Naive thymus-derived CD4-positive, alpha-beta T cell (primary cell): ENCODE measurements around the gene CDC14A. TPM values are rescaled to one million over a fixed set of nuclear protein-coding genes. Genes with fewer than 3 reads are reported as not detected.

ENCODE experiments used
- ATAC-seq: fragments of 150-1000 bp; cut with Tn5 transposase; 2 replicates; pipeline ENCODE4 v1.10.0; 2021; ENCODE audit warnings: mild to moderate bottlenecking, moderate library complexity
- CTCF ChIA-PET: fragments of 350-600 bp; sonication (Branson Sonifier 250); formaldehyde crosslinking; loops from one replicate; lab custom pipeline; 2021; ENCODE audit warnings: antibody characterized with exemption; lab: Charles Lee
- POLR2A ChIA-PET: fragments of 350-600 bp; sonication (Branson Sonifier 250); formaldehyde crosslinking; loops from one replicate; lab custom pipeline; 2021; ENCODE audit warnings: antibody characterized with exemption, inconsistent platforms; lab: Charles Lee
- DNase-seq, 9 donors: peaks; one replicate each; pipeline versions ENCODE4 v3.0.0 to v3.0.0-alpha.2; 2020 to 2022; ENCODE audit warnings: mixed read lengths in 1 of 9
- H3K27ac ChIP-seq: one replicate; pipeline ENCODE4 v1.7.0; 2013; ENCODE audit warnings: mild to moderate bottlenecking, low read depth, low read length, moderate library complexity
- H3K27me3 ChIP-seq, 2 donors: one replicate each; pipeline ENCODE4 v1.7.0; 2013; ENCODE audit warnings: low read length in 2 of 2, mild to moderate bottlenecking in 2 of 2, moderate library complexity in 2 of 2; ENCODE audit not compliant: control insufficient read depth in 2 of 2, insufficient read depth in 2 of 2
- H3K36me3 ChIP-seq, 3 experiments: 1 replicate in 2 of 3; 2 replicates in 1 of 3; pipeline ENCODE4 v1.7.0; 2013; ENCODE audit warnings: low read length in 3 of 3, mild to moderate bottlenecking in 3 of 3, moderate library complexity in 1 of 3; ENCODE audit not compliant: insufficient read depth in 3 of 3, control insufficient read depth in 2 of 3
- H3K4me1 ChIP-seq, 2 donors: one replicate each; pipeline ENCODE4 v1.7.0; 2013; ENCODE audit warnings: low read length in 2 of 2, mild to moderate bottlenecking in 2 of 2, moderate library complexity in 1 of 2; ENCODE audit not compliant: control insufficient read depth in 2 of 2, insufficient read depth in 2 of 2
- H3K4me3 ChIP-seq: 2 replicates; pipeline ENCODE4 v1.7.0; 2013; ENCODE audit warnings: mild to moderate bottlenecking, low read length
- H3K9me3 ChIP-seq, 3 experiments: 1 replicate in 2 of 3; 2 replicates in 1 of 3; pipeline ENCODE4 v1.7.0; 2013; ENCODE audit warnings: low read length in 3 of 3; ENCODE audit not compliant: control insufficient read depth in 2 of 3
- H3K27ac Mint-ChIP-seq, 9 donors: one replicate each; pipeline ENCODE4 v1.8.0; 2020 to 2022; ENCODE audit warnings: mixed read lengths in 9 of 9, mild to moderate bottlenecking in 8 of 9, moderate library complexity in 5 of 9, inconsistent platforms in 2 of 9
- H3K27me3 Mint-ChIP-seq, 5 donors: one replicate each; pipeline ENCODE4 v1.8.0; 2021 to 2022; ENCODE audit warnings: mixed read lengths in 5 of 5, mild to moderate bottlenecking in 1 of 5
- H3K36me3 Mint-ChIP-seq, 5 donors: one replicate each; pipeline ENCODE4 v1.8.0; 2020 to 2022; ENCODE audit warnings: mixed read lengths in 5 of 5, mild to moderate bottlenecking in 3 of 5, inconsistent platforms in 1 of 5
- H3K4me1 Mint-ChIP-seq, 7 donors: one replicate each; pipeline ENCODE4 v1.8.0; 2020 to 2022; ENCODE audit warnings: mixed read lengths in 7 of 7, mild to moderate bottlenecking in 3 of 7, inconsistent platforms in 1 of 7
- H3K4me3 Mint-ChIP-seq, 10 donors: one replicate each; pipeline ENCODE4 v1.8.0; 2020 to 2022; ENCODE audit warnings: mild to moderate bottlenecking in 10 of 10, mixed read lengths in 10 of 10, moderate library complexity in 6 of 10, inconsistent platforms in 2 of 10
- H3K9me3 Mint-ChIP-seq, 11 donors: one replicate each; pipeline ENCODE4 v1.8.0; 2020 to 2022; ENCODE audit warnings: mixed read lengths in 11 of 11, mild to moderate bottlenecking in 4 of 11, inconsistent platforms in 1 of 11, moderate library complexity in 1 of 11
- intact Hi-C, 2 donors: fragments of 100-400 bp; cut with micrococcal nuclease; formaldehyde crosslinking; loops; one replicate each; pipeline ENCODE4 v1.15.1; 2023
- polyA plus RNA-seq, 2 donors: library from polyadenylated mRNA; unstranded; fragments of 300-500 nt; fragmentation: Illumina TruSeq; gene quantifications; one replicate each; pipeline ENCODE4 v1.2.3, GENCODE V29; 2021
- total RNA-seq, 6 experiments: library from RNA in 5 of 6; stranded (reverse) in 5 of 6; gene quantifications; 1 replicate in 5 of 6; 2 replicates in 1 of 6; pipeline ENCODE4 v1.2.3 and lab custom pipeline; 2021 to 2026

Gene CDC14A
- total and polyA plus RNA-seq, 7 experiments from 2014 or later: 47.1 to 136 (median 79.3) TPM

DNA sequence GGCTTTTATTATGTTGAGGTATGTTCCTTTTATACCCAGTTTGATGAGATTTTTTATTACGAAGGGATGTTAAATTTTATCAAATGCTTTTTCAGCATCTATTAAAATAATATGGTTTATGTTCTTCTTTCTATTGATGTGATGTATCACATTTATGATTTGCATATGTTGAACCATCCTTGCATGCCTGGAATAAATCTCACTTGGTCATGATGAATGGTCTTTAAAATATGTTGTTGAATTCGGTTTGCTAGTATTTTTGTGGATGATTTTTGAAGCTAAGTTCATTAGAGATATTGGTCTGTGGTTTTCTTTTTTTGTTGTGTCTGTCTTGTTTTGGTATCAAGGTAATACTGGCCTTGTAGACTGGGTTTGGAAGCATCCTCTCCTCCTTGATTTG lies 199.7 kb downstream of the CDC14A start:
- peaks cover 0 to 19% (median 0%) of the 10 kb centered on the region in 3 experiments for H3K9me3 ChIP-seq
- intact Hi-C loops: no loop called here
- no peaks in the 10 kb centered on the region for H3K27me3 ChIP-seq
- no peak overlapping the region for H3K27ac ChIP-seq
- H3K4me1 Mint-ChIP-seq: no peaks in the 10 kb centered on the region
- H3K36me3 ChIP-seq: no peaks in the 10 kb centered on the region
- no peak overlapping the region for H3K27ac Mint-ChIP-seq
- H3K4me1 ChIP-seq: no peaks in the 10 kb centered on the region
- H3K36me3 Mint-ChIP-seq: peaks cover 0 to 33% (median 4%) of the 10 kb centered on the region in 5 donors
- ATAC-seq (no peak), DNase-seq (no peak)
- ChIA-PET POLR2A (no interaction called here), CTCF (no interaction called here)
- H3K9me3 Mint-ChIP-seq: peaks cover 12 to 76% (median 46%) of the 10 kb centered on the region in 11 donors
- H3K4me3 ChIP-seq: no peak overlapping the region
- peaks cover 0 to 35% (median 23%) of the 10 kb centered on the region in 5 donors for H3K27me3 Mint-ChIP-seq
- H3K4me3 Mint-ChIP-seq: no peak overlapping the region

DNA sequence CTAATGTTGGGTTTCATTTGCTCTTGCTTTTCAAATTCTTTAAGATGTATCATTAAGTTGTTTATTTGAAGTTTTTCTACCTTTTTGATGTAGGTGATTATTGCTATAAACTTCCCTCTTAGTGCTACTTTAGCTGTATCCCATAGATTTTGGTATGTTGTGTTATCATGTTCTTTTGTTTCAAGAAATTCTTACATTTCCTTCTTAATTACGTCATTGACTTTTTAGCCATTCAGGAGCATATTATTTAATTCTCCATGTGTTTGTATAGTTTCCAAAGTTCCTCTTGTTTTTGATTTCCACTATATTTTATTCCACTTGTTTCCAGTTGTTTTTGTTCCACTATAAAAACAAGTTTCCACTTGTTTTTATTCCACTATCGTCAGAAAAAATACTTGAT lies 200.6 kb downstream of the CDC14A start:
- no peak overlapping the region for H3K27ac Mint-ChIP-seq
- H3K27me3 Mint-ChIP-seq: peaks cover 6 to 41% (median 22%) of the 10 kb centered on the region in 5 donors
- peaks cover 20 to 85% (median 52%) of the 10 kb centered on the region in 11 donors for H3K9me3 Mint-ChIP-seq
- CTCF ChIA-PET: no interaction called here
- intact Hi-C loops: no loop called here
- POLR2A ChIA-PET: no interaction called here
- H3K36me3 ChIP-seq: no peaks in the 10 kb centered on the region
- H3K36me3 Mint-ChIP-seq: peaks cover 0 to 33% (median 8%) of the 10 kb centered on the region in 5 donors
- no peaks in the 10 kb centered on the region for H3K4me1 ChIP-seq
- no peak overlapping the region for H3K4me3 Mint-ChIP-seq
- peaks cover 0 to 21% (median 0%) of the 10 kb centered on the region in 3 experiments for H3K9me3 ChIP-seq
- H3K4me3 ChIP-seq: no peak overlapping the region
- no peaks in the 10 kb centered on the region for H3K4me1 Mint-ChIP-seq
- H3K27ac ChIP-seq: no peak overlapping the region
- DNase-seq: no peak
- no peak for ATAC-seq
- no peaks in the 10 kb centered on the region for H3K27me3 ChIP-seq

DNA sequence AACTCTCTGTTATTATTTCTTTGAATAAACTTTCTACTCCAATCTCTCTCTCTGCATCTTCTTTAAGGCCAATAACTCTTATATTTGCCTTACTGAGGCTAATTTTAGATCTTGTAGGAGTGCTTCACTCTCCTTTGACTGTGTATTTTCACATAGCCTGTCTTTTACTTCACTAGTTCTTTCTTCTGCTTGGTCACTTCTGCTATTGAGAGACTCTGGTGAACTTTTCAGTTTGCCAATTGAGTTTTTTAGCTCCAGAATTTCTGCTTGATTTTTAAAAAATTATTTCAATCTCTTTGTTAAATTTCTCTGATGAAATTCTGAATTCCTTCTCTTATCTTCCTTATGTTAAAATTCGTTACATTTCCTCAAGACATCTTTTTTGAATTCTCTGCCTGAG lies 203.9 kb downstream of the CDC14A start:
- ChIA-PET POLR2A (no interaction called here), CTCF (no interaction called here)
- Histone ChIP-seq H3K4me1 (no peaks in the 10 kb centered on the region), H3K9me3 (peaks cover 0 to 21% (median 0%) of the 10 kb centered on the region in 3 experiments), H3K4me3 (no peak overlapping the region), H3K27me3 (no peaks in the 10 kb centered on the region), H3K36me3 (no peaks in the 10 kb centered on the region), H3K27ac (no peak overlapping the region)
- Mint-ChIP-seq H3K4me3 (no peak overlapping the region), H3K27ac (no peak overlapping the region), H3K36me3 (peaks cover 0 to 29% (median 8%) of the 10 kb centered on the region in 5 donors), H3K9me3 (peaks cover 19 to 73% (median 48%) of the 10 kb centered on the region in 11 donors), H3K4me1 (no peaks in the 10 kb centered on the region), H3K27me3 (peaks cover 7 to 45% (median 19%) of the 10 kb centered on the region in 5 donors)
- no peak for ATAC-seq
- intact Hi-C loops: no loop called here
- DNase-seq: no peak

DNA sequence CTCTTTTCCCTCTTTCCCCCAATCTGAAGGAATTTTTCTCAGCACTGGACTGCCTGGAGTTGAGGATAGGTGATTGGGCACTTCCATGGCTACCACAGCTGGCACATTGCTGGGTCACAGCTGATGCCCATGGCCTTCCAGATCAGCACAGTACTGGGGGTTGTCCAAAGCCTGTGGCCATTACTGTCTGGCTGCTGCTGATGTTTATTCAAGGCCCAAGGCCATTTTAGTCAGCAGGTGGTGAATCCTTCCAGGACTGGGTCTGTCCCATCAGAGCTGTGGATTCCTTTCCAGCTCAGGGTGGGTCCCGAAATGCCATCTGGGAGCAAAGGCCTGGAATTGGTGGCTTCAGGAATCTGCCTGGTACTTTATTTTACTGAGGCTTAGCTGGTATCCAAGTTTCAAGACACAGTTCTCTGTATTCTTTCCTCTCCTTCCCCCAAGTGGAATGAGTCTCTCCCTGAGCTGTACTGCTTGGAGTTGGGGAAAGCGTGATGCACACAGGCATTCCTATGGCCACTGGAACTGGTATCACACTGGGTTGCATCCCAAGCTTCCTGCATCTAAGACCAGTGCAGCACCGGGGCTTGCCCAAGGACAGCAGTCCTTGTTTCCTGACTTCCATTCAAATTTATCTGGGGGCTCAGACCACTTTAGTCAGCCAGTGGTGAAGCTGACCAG lies 204.8 kb downstream of the CDC14A start:
- H3K36me3 ChIP-seq: no peaks in the 10 kb centered on the region
- peaks cover 7 to 44% (median 18%) of the 10 kb centered on the region in 5 donors for H3K27me3 Mint-ChIP-seq
- CTCF ChIA-PET: no interaction called here
- no peak overlapping the region for H3K4me3 ChIP-seq
- POLR2A ChIA-PET: no interaction called here
- H3K27ac Mint-ChIP-seq: no peak overlapping the region
- H3K4me3 Mint-ChIP-seq: no peak overlapping the region
- peaks cover 18 to 64% (median 42%) of the 10 kb centered on the region in 11 donors for H3K9me3 Mint-ChIP-seq
- peaks cover 0 to 28% (median 8%) of the 10 kb centered on the region in 5 donors for H3K36me3 Mint-ChIP-seq
- H3K9me3 ChIP-seq: peaks cover 0 to 21% (median 0%) of the 10 kb centered on the region in 3 experiments
- DNase-seq (no peak), ATAC-seq (no peak)
- H3K4me1 ChIP-seq: no peaks in the 10 kb centered on the region
- intact Hi-C loops: no loop called here
- H3K27ac ChIP-seq: no peak overlapping the region
- no peaks in the 10 kb centered on the region for H3K27me3 ChIP-seq
- H3K4me1 Mint-ChIP-seq: no peaks in the 10 kb centered on the region

DNA sequence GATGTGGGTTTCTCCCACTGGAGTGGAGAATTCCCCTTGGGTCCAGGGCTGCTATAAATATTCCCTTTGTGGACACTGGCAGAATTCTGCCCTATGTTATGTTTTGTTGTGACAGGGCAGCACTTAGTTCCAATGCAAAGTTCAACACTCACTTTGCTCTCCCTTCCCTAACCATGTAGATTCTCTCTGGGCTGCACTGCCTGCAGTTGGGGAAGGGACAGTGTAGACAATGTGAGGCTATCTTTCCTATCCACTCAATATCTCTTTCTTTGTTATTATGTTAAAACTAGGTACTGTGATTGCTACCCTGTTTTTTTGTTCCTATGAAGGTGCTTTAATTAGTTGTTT lies 205.3 kb downstream of the CDC14A start:
- Histone ChIP-seq H3K36me3 (no peaks in the 10 kb centered on the region), H3K4me3 (no peak overlapping the region), H3K27ac (no peak overlapping the region), H3K4me1 (no peaks in the 10 kb centered on the region), H3K9me3 (peaks cover 0 to 21% (median 0%) of the 10 kb centered on the region in 3 experiments), H3K27me3 (no peaks in the 10 kb centered on the region)
- Mint-ChIP-seq H3K4me1 (no peaks in the 10 kb centered on the region), H3K27me3 (peaks cover 8 to 41% (median 19%) of the 10 kb centered on the region in 5 donors), H3K4me3 (no peak overlapping the region), H3K9me3 (peaks cover 14 to 59% (median 38%) of the 10 kb centered on the region in 11 donors), H3K36me3 (peaks cover 0 to 23% (median 8%) of the 10 kb centered on the region in 5 donors), H3K27ac (no peak overlapping the region)
- ChIA-PET CTCF (no interaction called here), POLR2A (no interaction called here)
- DNase-seq: no peak
- no peak for ATAC-seq
- intact Hi-C loops: no loop called here

DNA sequence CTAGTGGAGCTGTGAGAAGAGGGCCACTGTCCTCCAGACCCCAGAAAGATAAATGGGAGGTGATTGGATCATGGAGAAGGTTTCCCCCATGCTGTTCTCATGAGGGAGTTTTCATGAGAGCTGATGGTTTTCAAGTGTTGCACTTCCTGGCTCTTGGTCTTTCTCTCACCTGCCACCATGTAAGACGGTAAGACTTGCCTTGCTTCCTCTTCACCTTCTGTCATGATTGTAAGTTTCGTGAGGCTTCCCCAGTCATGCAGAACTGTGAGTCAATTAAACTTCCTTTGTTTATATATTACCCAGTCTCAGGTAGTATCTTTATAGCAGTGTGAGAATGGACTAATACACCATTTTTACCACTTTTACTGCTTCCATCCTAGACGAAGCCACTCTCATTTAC lies 213.2 kb downstream of the CDC14A start:
- H3K4me3 Mint-ChIP-seq: no peak overlapping the region
- H3K27ac ChIP-seq: no peak overlapping the region
- H3K4me1 ChIP-seq: no peaks in the 10 kb centered on the region
- H3K36me3 Mint-ChIP-seq: no peaks in the 10 kb centered on the region
- no peak overlapping the region for H3K27ac Mint-ChIP-seq
- H3K27me3 ChIP-seq: no peaks in the 10 kb centered on the region
- H3K36me3 ChIP-seq: no peaks in the 10 kb centered on the region
- intact Hi-C loops: no loop called here
- POLR2A ChIA-PET: no interaction called here
- no peaks in the 10 kb centered on the region for H3K9me3 ChIP-seq
- CTCF ChIA-PET: no interaction called here
- peaks cover 21 to 41% (median 24%) of the 10 kb centered on the region in 5 donors for H3K27me3 Mint-ChIP-seq
- DNase-seq (no peak), ATAC-seq (no peak)
- H3K9me3 Mint-ChIP-seq: peaks cover 0 to 9% (median 3%) of the 10 kb centered on the region in 11 donors
- H3K4me3 ChIP-seq: no peak overlapping the region
- H3K4me1 Mint-ChIP-seq: no peaks in the 10 kb centered on the region
